Smooth muscle cell of trachea (primary cell): ENCODE data around the gene FXN. TPM values are rescaled to one million over a fixed set of nuclear protein-coding genes. Genes with fewer than 3 reads are reported as not detected.

Experiments
- total RNA-seq: library from RNA; depleted of rRNA; stranded (reverse); fragments of >200 nt; gene quantifications from 2 replicates; pipeline ENCODE4 v1.2.1, GENCODE V29; 2014

Gene FXN
- total RNA-seq = 0.99 and 2.5 TPM in 2 replicates

GRCh38 chr9:69035438-69036308 is at the start of gene FXN:
Gene FXN, plus strand, starts transcription at chr9:69035752. Its CDS starts 31 bp downstream, at chr9:69035783.

GRCh38 chr9:69014013-69014412 is 21.5 kb upstream of the FXN start, which contains the start of gene PRKACG:
Gene PRKACG, minus strand, starts transcription at chr9:69014113. Its CDS starts 21 bp downstream, at chr9:69014092.

Other genes starting within 250 kb of the FXN start
- not detected in 2 replicates for gene PRKACG, start 21.6 kb upstream of the FXN start, total RNA-seq
- 58.2 and 64.5 TPM in 2 replicates for gene TJP2, start 138.5 kb downstream of the FXN start, total RNA-seq